K562 (cell line): ENCODE results near the gene KLHL29. TPM values are rescaled to one million over a fixed set of nuclear protein-coding genes. Genes with fewer than 3 reads are reported as not detected.

ENCODE experiments used
- ATAC-seq: fragments of 200-7000 bp; cut with Tn5 transposase; 3 replicates; pipeline ENCODE4 v1.9.1; 2020; ENCODE audit warnings: moderate library complexity
- BruUV-seq: library from RNA; stranded (reverse); fragments of 400-500 nt; replicated peaks from 2 replicates; lab custom pipeline; 2021; lab: Mats Ljungman, UMichigan
- CTCF ChIA-PET: fragments of 300-600 bp; formaldehyde crosslinking; extraction: SDS; loops from one replicate; lab custom pipeline; 2021; ENCODE audit warnings: low intra/inter-chr PET ratio; lab: Yijun Ruan, JAX
- POLR2A ChIA-PET: fragments of 300-600, 350-650 bp; sonication (Branson Sonifier 250); formaldehyde crosslinking; extraction: SDS; loops from one replicate; lab custom pipeline; 2021; ENCODE audit warnings: antibody characterized with exemption, inconsistent platforms; lab: Yijun Ruan, JAX
- DNase-seq, 4 experiments: peaks; one replicate each; pipeline versions ENCODE4 v3.0.0 to v3.0.0-alpha.2; 2011 to 2018; ENCODE audit warnings: low spot score in 3 of 4, mixed read lengths in 3 of 4; ENCODE audit errors: extremely low read depth in 1 of 4
- FAIRE-seq: peaks from 2 replicates; lab custom pipeline; 2011; peaks lifted over from hg19 to GRCh38; lab: Jason Lieb, UNC
- H2AFZ ChIP-seq: 2 replicates; pipeline ENCODE4 v1.6.0; 2011; ENCODE audit warnings: low read depth, low read length, control low read depth, inconsistent platforms
- H3K27ac ChIP-seq: fragments of 200-600 bp; 3 replicates; pipeline ENCODE4 v1.8.0; 2011; ENCODE audit warnings: low read depth, mild to moderate bottlenecking, control low read depth, inconsistent platforms, low read length, moderate library complexity, mixed read lengths; ENCODE audit errors: extremely low read depth
- H3K27me3 ChIP-seq, 2 experiments: fragments of 300-600 bp in 1 of 2; 2 replicates in 1 of 2; 3 replicates in 1 of 2; pipeline versions ENCODE4 v1.6.0 to v1.8.0; 2011; ENCODE audit warnings: inconsistent platforms in 2 of 2, low read length in 2 of 2, mild to moderate bottlenecking in 1 of 2, mixed read lengths in 1 of 2, moderate library complexity in 1 of 2; ENCODE audit not compliant: control insufficient read depth in 2 of 2, insufficient read depth in 2 of 2
- H3K36me3 ChIP-seq: fragments of 300-600 bp; 3 replicates; pipeline ENCODE4 v1.8.0; 2011; ENCODE audit warnings: mild to moderate bottlenecking, low read length, inconsistent platforms; ENCODE audit not compliant: control insufficient read depth, insufficient read depth
- H3K4me1 ChIP-seq, 2 experiments: fragments of 200-600 bp in 1 of 2; replicated peaks in 1 of 2; 2 replicates in 1 of 2; 3 replicates in 1 of 2; pipeline versions ENCODE4 v1.5.1 to v1.8.0; 2011; ENCODE audit warnings: inconsistent platforms in 2 of 2, low read length in 2 of 2, mild to moderate bottlenecking in 1 of 2, mixed read lengths in 1 of 2, moderate library complexity in 1 of 2; ENCODE audit not compliant: control insufficient read depth in 2 of 2, insufficient read depth in 2 of 2
- H3K4me2 ChIP-seq: 2 replicates; pipeline ENCODE4 v1.6.1; 2011; ENCODE audit warnings: low read length, control low read depth, inconsistent platforms, mixed read lengths; ENCODE audit not compliant: insufficient read depth
- H3K4me3 ChIP-seq: fragments of 200-600 bp; sonication (generic), shearing (Covaris generic); 2 replicates; pipeline ENCODE4 v1.5.1; 2016; ENCODE audit warnings: control low read depth, inconsistent platforms
- H3K79me2 ChIP-seq: fragments of 200-600 bp; 3 replicates; pipeline ENCODE4 v1.8.0; 2011; ENCODE audit warnings: low read length, inconsistent platforms; ENCODE audit not compliant: control insufficient read depth, insufficient read depth
- H3K9ac ChIP-seq, 2 experiments: 2 replicates each; pipeline versions ENCODE4 v1.6.0 to v1.6.1; 2011; ENCODE audit warnings: low read depth in 2 of 2, low read length in 2 of 2, control low read depth in 1 of 2, inconsistent platforms in 1 of 2, mild to moderate bottlenecking in 1 of 2, mixed read lengths in 1 of 2; ENCODE audit not compliant: insufficient read depth in 1 of 2
- H3K9me1 ChIP-seq: one replicate; pipeline ENCODE4 v1.6.0; 2011; ENCODE audit warnings: inconsistent platforms, mild to moderate bottlenecking, low read length, moderate library complexity; ENCODE audit not compliant: control insufficient read depth, insufficient read depth
- H3K9me3 ChIP-seq: replicated peaks from 2 replicates; pipeline ENCODE4 v1.5.1; 2011; ENCODE audit warnings: low read depth, low read length, inconsistent platforms; ENCODE audit not compliant: control insufficient read depth, insufficient read depth
- H4K20me1 ChIP-seq: replicated peaks from 2 replicates; pipeline ENCODE4 v1.6.1; 2011; ENCODE audit warnings: low read length, inconsistent platforms, mixed read lengths; ENCODE audit not compliant: control insufficient read depth, insufficient read depth
- ARID2 ChIP-seq: fragments of 450-650 bp; IDR thresholded peaks from 2 replicates; pipeline ENCODE4 v1.6.1; 2017; ENCODE audit warnings: antibody characterized with exemption, mild to moderate bottlenecking
- CCAR2 ChIP-seq: fragments of 200-400 bp; formaldehyde crosslinking; IDR thresholded peaks from 2 replicates; pipeline ENCODE4 v1.6.1; 2017; ENCODE audit warnings: mild to moderate bottlenecking, low read depth, low read length
- EHMT2 ChIP-seq: fragments of 450-650 bp; IDR thresholded peaks from 2 replicates; pipeline ENCODE4 v1.6.1; 2018; ENCODE audit warnings: antibody characterized with exemption
- MCM2 ChIP-seq: fragments of 450-650 bp; IDR thresholded peaks from 2 replicates; pipeline ENCODE4 v1.6.1; 2017; ENCODE audit warnings: low read depth, mild to moderate bottlenecking
- MECOM ChIP-seq: fragments of 250-450 bp; sonication (Bioruptor Pico); IDR thresholded peaks from 2 replicates; pipeline ENCODE4 v1.8.0; 2022; ENCODE audit warnings: inconsistent platforms
- PCBP1 ChIP-seq: fragments of 200-400 bp; formaldehyde crosslinking; IDR thresholded peaks from 2 replicates; pipeline ENCODE4 v1.6.1; 2018; ENCODE audit warnings: mild to moderate bottlenecking, low read depth, low read length; ENCODE audit not compliant: poor library complexity, severe bottlenecking
- PRMT5 ChIP-seq: sonication (generic); formaldehyde crosslinking; IDR thresholded peaks from 2 replicates; pipeline ENCODE4 v1.5.0; 2020; ENCODE audit warnings: missing genetic modification reagents
- ZFP91 ChIP-seq: sonication (generic); formaldehyde crosslinking; IDR thresholded peaks from 2 replicates; pipeline ENCODE4 v1.8.0; 2022; ENCODE audit warnings: mild to moderate bottlenecking, missing genetic modification reagents
- ZNF174 ChIP-seq: fragments of 250-450 bp; sonication (Bioruptor Pico); IDR thresholded peaks from 2 replicates; pipeline ENCODE4 v1.4.0; 2020; ENCODE audit warnings: mild to moderate bottlenecking
- ZNF239 ChIP-seq: fragments of 250-450 bp; sonication (Bioruptor Pico); IDR thresholded peaks from 2 replicates; pipeline ENCODE4 v1.4.0; 2020; ENCODE audit warnings: mild to moderate bottlenecking
- ZNF384 ChIP-seq: IDR thresholded peaks from 2 replicates; pipeline ENCODE4 v1.6.1; 2012; ENCODE audit warnings: low read depth, low read length, improper control_type of control experiment
- ZNF431 ChIP-seq: sonication (generic); formaldehyde crosslinking; IDR thresholded peaks from 2 replicates; pipeline ENCODE4 v1.8.0; 2022; ENCODE audit warnings: mild to moderate bottlenecking, missing genetic modification reagents
- WGBS: fragments of 100-300 bp; shearing (Covaris generic); methylation state at CpG from one replicate; pipeline ENCODE4 v1.1.6; 2016; ENCODE audit warnings: low coverage, mixed read lengths; ENCODE audit not compliant: insufficient coverage; ENCODE audit errors: missing lambda C conversion rate; 5-methylcytosine and 5-hydroxymethylcytosine counted together
- in situ Hi-C: fragments of 300-500 bp; cut with MboI; formaldehyde crosslinking; loops from 4 replicates; pipeline ENCODE4 v1.15.0; 2018; ENCODE audit warnings: inconsistent platforms, mixed read lengths
- intact Hi-C: fragments of 100-400 bp; cut with micrococcal nuclease; formaldehyde crosslinking; loops from 2 replicates; pipeline ENCODE4 v1.14.2; 2022
- polyA plus RNA-seq, 8 experiments: library from polyadenylated mRNA; depleted of rRNA in 4 of 8; stranded (reverse) in 5 of 8; unstranded in 3 of 8; fragments of >200 nt; fragmentation: Nextera tagmentation in 2 of 8; fragmentation: Illumina TruSeq in 1 of 8; extraction: Ambion mirVana in 2 of 8; extraction: Trizol in 1 of 8; gene quantifications; 2 replicates each; pipeline versions ENCODE4 v1.2.1 to v1.2.3, GENCODE V29; 2011 to 2014; ENCODE audit warnings: inconsistent platforms in 1 of 8, missing spikeins in 1 of 8
- total RNA-seq, 7 experiments: library from RNA; depleted of rRNA in 6 of 7; stranded (reverse); fragments of >200 nt in 6 of 7; fragmentation: Illumina TruSeq in 2 of 7; extraction: Trizol in 2 of 7; gene quantifications; 2 replicates each; pipeline versions ENCODE4 v1.2.1 to v1.2.3, GENCODE V29; 2011 to 2021; ENCODE audit warnings: low replicate concordance in 1 of 7
- TF ChIP-seq, protein P1 (sequence below): sonication (generic); formaldehyde crosslinking; IDR thresholded peaks from 2 replicates; pipeline ENCODE4 v1.8.0; 2022; ENCODE audit warnings: mild to moderate bottlenecking, missing genetic modification reagents

The KLHL29 gene
- total and polyA plus RNA-seq, 9 of the 15 experiments (the other 6 are each of a cell fraction or from before 2014, with no cell fraction given) = 0.03 to 0.31 (median 0.08) TPM; not detected in 1

GRCh38 chr2:23561544-23561943, 176.6 kb downstream of the KLHL29 start:
- Histone ChIP-seq H3K9me1 (no peaks in the 10 kb centered on the region), H3K4me3 (no peak overlapping the region), H3K27me3 (peaks cover 29 to 84% of the 10 kb centered on the region in 2 experiments; a peak in 4 of 5 replicates), H3K27ac (no peak overlapping the region), H3K79me2 (no peaks in the 10 kb centered on the region), H3K9ac (no peak overlapping the region), H4K20me1 (peaks cover 14% of the 10 kb centered on the region; the same call in 1 of the 2 replicates), H2AFZ (no peak overlapping the region)
- in situ Hi-C loops (no loop called here), intact Hi-C loops (no loop called here)
- ChIA-PET CTCF (no interaction called here), POLR2A (no interaction called here)
- 0% methylated on average over 9 of the region's 9 CpGs for WGBS
- TF ChIP-seq CCAR2 (no peak), MCM2 (no peak), ZNF431 (CRISPR knock-in tag) (no peak), ARID2 (no peak), ZNF239 (CRISPR knock-in tag) (no peak), MECOM (CRISPR knock-in tag) (no peak), PRMT5 (CRISPR knock-in tag) (no peak), ZFP91 (CRISPR knock-in tag) (no peak), PCBP1 (no peak), ZNF174 (CRISPR knock-in tag) (no peak), EHMT2 (no peak), ZNF384 (no peak)
- TF ChIP-seq, protein P1, sequence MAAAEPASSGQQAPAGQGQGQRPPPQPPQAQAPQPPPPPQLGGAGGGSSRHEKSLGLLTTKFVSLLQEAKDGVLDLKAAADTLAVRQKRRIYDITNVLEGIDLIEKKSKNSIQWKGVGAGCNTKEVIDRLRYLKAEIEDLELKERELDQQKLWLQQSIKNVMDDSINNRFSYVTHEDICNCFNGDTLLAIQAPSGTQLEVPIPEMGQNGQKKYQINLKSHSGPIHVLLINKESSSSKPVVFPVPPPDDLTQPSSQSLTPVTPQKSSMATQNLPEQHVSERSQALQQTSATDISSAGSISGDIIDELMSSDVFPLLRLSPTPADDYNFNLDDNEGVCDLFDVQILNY (CRISPR knock-in tag) = no peak
- TF ChIP-seq, all 486 proteins: peak for 0
- no peaks in the 10 kb centered on the region for H3K9me3 ChIP-seq
- no peak for DNase-seq
- no peak for FAIRE-seq
- H3K4me2 ChIP-seq = no peak overlapping the region
- no TSS peak for BruUV-seq
- ATAC-seq = no peak
- no peaks in the 10 kb centered on the region; a peak in 1 of 5 replicates for H3K4me1 ChIP-seq
- H3K36me3 ChIP-seq = no peaks in the 10 kb centered on the region
